Measurements from ENCODE around the gene RIN1. TPM values are rescaled to one million over a fixed set of nuclear protein-coding genes. Genes with fewer than 3 reads are reported as not detected.
A peak's percentile ranks its signal among the peaks of the same experiment; 100 is the strongest.

RIN1 gene
- total and polyA plus RNA-seq, 9 of the 15 experiments (the other 6 are each of a cell fraction or from before 2014, with no cell fraction given) = 0.01 to 1.2 (median 0.45) TPM; not detected in 1

DNA sequence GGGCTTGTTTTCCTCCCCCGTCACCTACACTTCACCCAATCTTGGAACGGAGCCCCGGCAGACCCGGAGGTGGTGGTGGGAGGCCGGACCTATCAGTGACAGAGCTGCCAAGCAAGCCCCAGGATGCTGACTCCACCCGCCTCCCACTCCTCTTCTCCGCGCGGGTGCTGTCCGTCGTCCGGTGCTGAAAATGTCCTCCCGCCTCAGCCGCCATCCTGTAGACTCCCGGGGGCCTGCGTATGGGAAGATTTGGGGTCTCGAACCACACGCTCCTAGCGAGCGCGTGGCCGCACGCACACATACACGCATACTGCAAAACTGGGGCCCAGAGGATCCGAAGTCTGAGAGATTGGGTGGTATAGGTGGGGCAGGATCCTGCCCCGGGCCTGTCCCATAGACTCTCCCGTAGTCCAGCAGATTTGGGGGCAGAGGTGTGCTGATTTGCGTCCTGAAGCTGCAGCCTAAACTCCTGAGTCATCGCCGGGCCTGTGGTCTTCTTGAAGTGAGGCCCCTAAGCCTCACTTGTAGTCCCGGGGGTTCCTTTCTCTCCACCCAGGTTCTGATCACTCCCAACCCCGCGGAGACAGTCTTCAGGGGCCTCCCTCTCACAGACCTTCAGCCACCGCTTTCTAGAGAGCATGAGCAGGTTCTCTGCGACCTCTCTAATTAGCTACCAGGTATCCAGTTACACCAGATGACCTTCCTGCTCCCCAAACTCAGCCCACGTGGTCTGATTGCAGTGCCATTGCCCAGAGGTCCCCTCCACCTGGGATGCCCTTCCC, 46.5 kb downstream of the RIN1 start (continued):
- TF ChIP-seq ZNF512 (tag; IDR thresholded peaks at IDR 0.05) (no peak), RB1 (IDR thresholded peaks at IDR 0.05; ENCODE audit: low read depth) (peak; percentile 74; the same call in 1 of the 2 replicates), DIDO1 (tag; IDR thresholded peaks at IDR 0.05; ENCODE audit: low read depth) (no peak), BRCA1 (IDR thresholded peaks at IDR 0.05) (no peak), BRCA1 (CRISPR knock-in tag; IDR thresholded peaks at IDR 0.05) (no peak), ETV6 (IDR thresholded peaks at IDR 0.05; ENCODE audit: borderline replicate concordance in 1 of 2, low read depth in 2 of 2, low read length in 1 of 2) (no peak), ETV6 (CRISPR knock-in tag; IDR thresholded peaks at IDR 0.05; ENCODE audit: borderline replicate concordance) (0 out of 2 replicates have a peak, but pooled peaks have one; percentile 70), ZNF324 (CRISPR knock-in tag; IDR thresholded peaks at IDR 0.05) (no peak), TAF15 (IDR thresholded peaks at IDR 0.05; ENCODE audit: low read depth, low read length) (no peak), TBL1XR1 (IDR thresholded peaks at IDR 0.05; ENCODE audit: low read length in 2 of 2) (no peak), MECOM (CRISPR knock-in tag; IDR thresholded peaks at IDR 0.05) (peak; percentile 69; the same call in 1 of the 2 replicates), MXI1 (IDR thresholded peaks at IDR 0.05; ENCODE audit: low read depth, low read length) (no peak; the same call in 1 of the 2 replicates), MIER1 (IDR thresholded peaks at IDR 0.05; ENCODE audit: low read depth) (peak; percentile 99), WHSC1 (IDR thresholded peaks at IDR 0.05; ENCODE audit: low read length) (no peak), ZKSCAN3 (CRISPR knock-in tag; IDR thresholded peaks at IDR 0.05) (no peak), RBM14 (IDR thresholded peaks at IDR 0.05; ENCODE audit: borderline replicate concordance, insufficient read depth, low read depth, low read length) (no peak), ZNF707 (CRISPR knock-in tag; conservative IDR thresholded peaks at IDR 0.05) (no peak), RUNX1 (IDR thresholded peaks at IDR 0.05; ENCODE audit: low read depth) (no peak), MAFK (IDR thresholded peaks at IDR 0.05; ENCODE audit: low read length) (no peak), MYNN (IDR thresholded peaks at IDR 0.05) (no peak), MYNN (CRISPR knock-in tag; IDR thresholded peaks at IDR 0.05) (no peak), ZNF589 (CRISPR knock-in tag; IDR thresholded peaks at IDR 0.05; ENCODE audit: low read depth) (peak; percentile 82), CTBP1 (IDR thresholded peaks at IDR 0.05; ENCODE audit: borderline replicate concordance) (peak; percentile 86)
- TF ChIP-seq, protein P1, sequence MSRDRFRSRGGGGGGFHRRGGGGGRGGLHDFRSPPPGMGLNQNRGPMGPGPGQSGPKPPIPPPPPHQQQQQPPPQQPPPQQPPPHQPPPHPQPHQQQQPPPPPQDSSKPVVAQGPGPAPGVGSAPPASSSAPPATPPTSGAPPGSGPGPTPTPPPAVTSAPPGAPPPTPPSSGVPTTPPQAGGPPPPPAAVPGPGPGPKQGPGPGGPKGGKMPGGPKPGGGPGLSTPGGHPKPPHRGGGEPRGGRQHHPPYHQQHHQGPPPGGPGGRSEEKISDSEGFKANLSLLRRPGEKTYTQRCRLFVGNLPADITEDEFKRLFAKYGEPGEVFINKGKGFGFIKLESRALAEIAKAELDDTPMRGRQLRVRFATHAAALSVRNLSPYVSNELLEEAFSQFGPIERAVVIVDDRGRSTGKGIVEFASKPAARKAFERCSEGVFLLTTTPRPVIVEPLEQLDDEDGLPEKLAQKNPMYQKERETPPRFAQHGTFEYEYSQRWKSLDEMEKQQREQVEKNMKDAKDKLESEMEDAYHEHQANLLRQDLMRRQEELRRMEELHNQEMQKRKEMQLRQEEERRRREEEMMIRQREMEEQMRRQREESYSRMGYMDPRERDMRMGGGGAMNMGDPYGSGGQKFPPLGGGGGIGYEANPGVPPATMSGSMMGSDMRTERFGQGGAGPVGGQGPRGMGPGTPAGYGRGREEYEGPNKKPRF (IDR thresholded peaks at IDR 0.05; ENCODE audit: low read depth, low read length) = no peak

Measured in K562 (cell line).